Vagina (tissue), 2 donors: ENCODE results near the gene SPRED3. TPM values are rescaled to one million over a fixed set of nuclear protein-coding genes. Genes with fewer than 3 reads are reported as not detected.

Source experiments
- DNase-seq, 2 donors: peaks; one replicate each; pipeline ENCODE4 v3.0.0-alpha.2; 2017; ENCODE audit errors: extremely low spot score in 2 of 2
- H3K27ac ChIP-seq: fragments of 200-600 bp; sonication (generic); one replicate; pipeline ENCODE4 v1.5.1; 2019
- H3K27me3 ChIP-seq: fragments of 200-600 bp; sonication (generic); one replicate; pipeline ENCODE4 v1.5.1; 2019
- H3K36me3 ChIP-seq, 2 donors: fragments of 200-600 bp; sonication (generic); one replicate each; pipeline ENCODE4 v1.5.1; 2017 to 2019
- H3K4me1 ChIP-seq: fragments of 200-600 bp; sonication (generic); one replicate; pipeline ENCODE4 v1.5.1; 2019
- H3K4me3 ChIP-seq, 2 donors: fragments of 200-600 bp; sonication (generic); 1 replicate in 1 of 2; 2 replicates in 1 of 2; pipeline ENCODE4 v1.5.1; 2016 to 2019
- H3K9me3 ChIP-seq: fragments of 200-600 bp; sonication (generic); one replicate; pipeline ENCODE4 v1.5.1; 2019
- POLR2A ChIP-seq, 2 donors: fragments of 450-650 bp; IDR thresholded peaks; one replicate each; pipeline ENCODE4 v1.6.1; 2017; ENCODE audit warnings: antibody characterized with exemption in 2 of 2, mild to moderate bottlenecking in 2 of 2, moderate library complexity in 2 of 2
- POLR2AphosphoS5 ChIP-seq, 2 donors: sonication (generic); formaldehyde crosslinking; IDR thresholded peaks; one replicate each; pipeline ENCODE4 v1.9.0; 2017; ENCODE audit warnings: antibody characterized with exemption in 2 of 2, mild to moderate bottlenecking in 2 of 2, low read depth in 1 of 2; ENCODE audit not compliant: insufficient read depth in 1 of 2
- intact Hi-C: fragments of 100-400 bp; cut with DNase I; formaldehyde crosslinking; loops from one replicate; pipeline ENCODE4 v1.15.1; 2023
- total RNA-seq: library from RNA; depleted of rRNA; stranded (reverse); fragments of >200 nt; gene quantifications from one replicate; pipeline ENCODE4 v1.2.3, GENCODE V29; 2016
- TF ChIP-seq, protein P1 (sequence below), 3 experiments: fragments of 450-650 bp in 2 of 3; fragments of 200-600 bp in 1 of 3; sonication (generic) in 1 of 3; IDR thresholded peaks; one replicate each; pipeline ENCODE4 v1.5.1; 2017 to 2019; ENCODE audit warnings: antibody characterized with exemption in 3 of 3, mild to moderate bottlenecking in 2 of 3, moderate library complexity in 2 of 3

Gene SPRED3
- total RNA-seq, 1 donor from 2014 or later: 0.49 TPM

DNA sequence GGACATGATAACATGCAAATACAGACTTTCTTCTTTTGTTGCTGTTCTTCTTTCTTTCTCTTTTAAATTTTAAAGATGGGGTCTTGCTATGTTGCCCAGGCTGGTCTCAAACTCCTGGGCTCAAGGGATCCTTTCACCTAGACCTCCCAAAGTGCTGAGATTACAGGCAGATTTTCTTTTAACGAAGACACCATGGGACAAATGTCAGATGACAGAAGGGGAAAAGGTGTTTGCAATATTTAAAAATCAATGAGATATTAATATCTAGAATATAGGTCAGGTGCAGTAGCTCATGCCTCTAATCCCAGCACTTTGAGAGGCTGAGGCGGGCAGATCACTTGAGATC, 41.3 kb downstream of the SPRED3 start:
- Histone ChIP-seq H3K27me3 (no peaks in the 10 kb centered on the region), H3K27ac (no peak overlapping the region), H3K36me3 (no peaks in the 10 kb centered on the region), H3K4me1 (no peaks in the 10 kb centered on the region), H3K9me3 (no peaks in the 10 kb centered on the region), H3K4me3 (no peak overlapping the region)
- intact Hi-C loops: no loop called here
- TF ChIP-seq POLR2AphosphoS5 (IDR thresholded peaks at IDR 0.05; ENCODE audit: insufficient read depth in 1 of 2, low read depth in 1 of 2) (no peak), POLR2A (IDR thresholded peaks at IDR 0.05) (no peak)
- TF ChIP-seq, protein P1, sequence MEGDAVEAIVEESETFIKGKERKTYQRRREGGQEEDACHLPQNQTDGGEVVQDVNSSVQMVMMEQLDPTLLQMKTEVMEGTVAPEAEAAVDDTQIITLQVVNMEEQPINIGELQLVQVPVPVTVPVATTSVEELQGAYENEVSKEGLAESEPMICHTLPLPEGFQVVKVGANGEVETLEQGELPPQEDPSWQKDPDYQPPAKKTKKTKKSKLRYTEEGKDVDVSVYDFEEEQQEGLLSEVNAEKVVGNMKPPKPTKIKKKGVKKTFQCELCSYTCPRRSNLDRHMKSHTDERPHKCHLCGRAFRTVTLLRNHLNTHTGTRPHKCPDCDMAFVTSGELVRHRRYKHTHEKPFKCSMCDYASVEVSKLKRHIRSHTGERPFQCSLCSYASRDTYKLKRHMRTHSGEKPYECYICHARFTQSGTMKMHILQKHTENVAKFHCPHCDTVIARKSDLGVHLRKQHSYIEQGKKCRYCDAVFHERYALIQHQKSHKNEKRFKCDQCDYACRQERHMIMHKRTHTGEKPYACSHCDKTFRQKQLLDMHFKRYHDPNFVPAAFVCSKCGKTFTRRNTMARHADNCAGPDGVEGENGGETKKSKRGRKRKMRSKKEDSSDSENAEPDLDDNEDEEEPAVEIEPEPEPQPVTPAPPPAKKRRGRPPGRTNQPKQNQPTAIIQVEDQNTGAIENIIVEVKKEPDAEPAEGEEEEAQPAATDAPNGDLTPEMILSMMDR (IDR thresholded peaks at IDR 0.05): no peak
- DNase-seq: no peak

DNA sequence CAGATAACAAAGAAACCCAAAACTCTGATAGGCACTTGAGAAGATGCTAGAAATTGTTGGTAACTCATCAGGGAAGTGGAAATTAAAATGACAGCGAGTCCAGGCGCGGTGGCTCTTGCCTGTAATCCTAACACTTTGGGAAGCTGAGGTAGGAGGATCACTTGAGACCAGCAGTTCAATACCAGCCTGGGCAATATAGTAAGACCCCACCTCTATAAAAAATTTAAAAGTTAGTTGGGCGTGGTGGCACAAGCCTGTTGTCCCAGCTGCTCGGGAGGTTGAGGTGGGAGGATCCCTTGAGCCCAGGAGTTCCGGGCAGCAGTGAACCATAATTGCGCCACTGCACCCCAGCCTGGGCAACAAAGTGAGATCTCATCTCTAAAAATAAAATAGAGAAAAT, 42.4 kb downstream of the SPRED3 start:
- Histone ChIP-seq H3K9me3 (no peaks in the 10 kb centered on the region), H3K4me3 (no peak overlapping the region), H3K27me3 (no peaks in the 10 kb centered on the region), H3K4me1 (no peaks in the 10 kb centered on the region), H3K27ac (no peak overlapping the region), H3K36me3 (no peaks in the 10 kb centered on the region)
- TF ChIP-seq POLR2A (IDR thresholded peaks at IDR 0.05): no peak
- no peak for TF ChIP-seq POLR2AphosphoS5 (IDR thresholded peaks at IDR 0.05; ENCODE audit: insufficient read depth in 1 of 2, low read depth in 1 of 2)
- TF ChIP-seq, protein P1 (IDR thresholded peaks at IDR 0.05): no peak
- intact Hi-C loops: no loop called here
- no peak for DNase-seq

DNA sequence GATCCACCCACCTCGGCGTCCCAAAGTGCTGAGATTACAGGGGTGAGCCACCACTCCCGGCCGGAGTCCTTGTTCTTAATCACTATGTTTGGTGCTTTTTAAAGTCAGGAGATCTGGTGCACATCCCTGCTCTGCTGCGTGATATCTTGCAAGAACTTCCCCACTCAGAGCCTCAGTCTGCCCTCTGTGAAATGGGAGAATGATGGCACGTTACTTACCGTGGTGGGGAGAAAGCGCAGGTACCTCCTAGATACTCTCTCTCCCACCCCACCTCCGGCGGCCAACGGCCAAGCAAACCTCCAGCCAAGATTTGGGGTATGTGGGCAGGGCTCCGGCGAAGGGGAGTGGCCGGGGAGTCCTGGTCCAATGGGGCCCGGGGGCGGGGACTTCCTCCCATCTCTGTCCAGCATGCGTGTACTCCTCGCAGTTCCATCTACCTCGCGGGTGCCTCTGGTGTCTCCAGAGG, 44.8 kb downstream of the SPRED3 start, which contains the start of gene RYR1:
Gene RYR1, plus strand, starts transcription at position 424 of the 466 bp plus-strand sequence. CDS start 139 bp downstream, outside the sequence.
- no peaks in the 10 kb centered on the region for H3K27me3 ChIP-seq
- no peak within 1 kb of the TSS for H3K4me3 ChIP-seq
- no peak for DNase-seq
- no peaks in the 10 kb centered on the region for H3K36me3 ChIP-seq
- no peak within 1 kb of the TSS for H3K27ac ChIP-seq
- no peaks in the 10 kb centered on the region for H3K4me1 ChIP-seq
- H3K9me3 ChIP-seq: no peaks in the 10 kb centered on the region
- TF ChIP-seq POLR2AphosphoS5 (IDR thresholded peaks at IDR 0.05; ENCODE audit: insufficient read depth in 1 of 2, low read depth in 1 of 2) (no peak), POLR2A (IDR thresholded peaks at IDR 0.05) (no peak)
- TF ChIP-seq, protein P1 (IDR thresholded peaks at IDR 0.05): no peak
- intact Hi-C loops: no loop called here

DNA sequence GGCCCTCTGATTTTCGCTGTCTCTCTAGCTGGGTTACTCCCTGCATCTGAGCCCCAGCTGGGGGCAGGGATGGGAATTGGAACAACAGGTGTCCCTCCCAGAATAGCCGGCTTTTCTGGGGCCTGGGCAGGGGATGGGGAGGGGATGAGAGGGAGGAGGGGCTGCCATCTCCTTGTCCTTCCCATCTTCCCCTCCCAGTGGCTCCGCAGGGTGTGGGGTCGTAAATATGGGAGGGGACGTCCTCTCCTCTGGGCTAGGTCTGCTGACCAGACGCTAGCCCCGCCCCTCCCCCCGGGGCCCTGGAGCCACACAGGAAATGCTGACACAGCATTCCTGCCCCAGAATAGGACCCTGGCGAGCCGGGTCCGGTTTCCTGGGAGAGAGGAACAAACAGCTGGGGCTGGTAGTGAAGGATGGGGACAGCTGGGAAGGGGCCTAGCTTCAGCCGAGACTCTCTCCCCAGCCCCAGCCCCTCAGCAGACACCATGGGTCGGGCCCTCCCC, 46.1 kb downstream of the SPRED3 start:
- Histone ChIP-seq H3K36me3 (no peaks in the 10 kb centered on the region), H3K4me1 (no peaks in the 10 kb centered on the region), H3K4me3 (no peak overlapping the region), H3K9me3 (no peaks in the 10 kb centered on the region), H3K27me3 (no peaks in the 10 kb centered on the region), H3K27ac (no peak overlapping the region)
- TF ChIP-seq, protein P1 (IDR thresholded peaks at IDR 0.05): no peak
- TF ChIP-seq POLR2A (IDR thresholded peaks at IDR 0.05) (no peak), POLR2AphosphoS5 (IDR thresholded peaks at IDR 0.05; ENCODE audit: insufficient read depth in 1 of 2, low read depth in 1 of 2) (no peak)
- intact Hi-C loops: no loop called here
- DNase-seq: no peak

DNA sequence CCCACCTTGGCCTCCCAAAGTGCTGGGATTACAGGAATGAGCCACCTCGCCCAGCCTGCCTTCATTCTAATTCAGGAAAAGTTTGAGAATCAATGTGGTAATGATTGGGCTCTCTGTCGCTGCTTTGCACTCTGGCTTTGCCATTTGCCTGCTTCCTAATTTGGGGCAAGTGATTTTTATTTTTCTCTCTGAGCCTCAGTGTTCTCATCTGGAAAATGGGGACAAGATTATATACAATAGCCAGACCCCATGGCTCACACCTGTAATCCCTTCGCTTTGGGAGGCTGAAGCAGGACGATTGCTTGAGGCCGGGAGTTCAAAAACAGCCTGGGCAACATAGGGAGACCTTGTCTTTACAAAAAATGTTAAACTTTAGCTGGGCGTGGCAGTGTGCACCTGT, 48.8 kb downstream of the SPRED3 start:
- H3K9me3 ChIP-seq: no peaks in the 10 kb centered on the region
- TF ChIP-seq, protein P1 (IDR thresholded peaks at IDR 0.05): no peak
- no peak for TF ChIP-seq POLR2AphosphoS5 (IDR thresholded peaks at IDR 0.05; ENCODE audit: insufficient read depth in 1 of 2, low read depth in 1 of 2)
- TF ChIP-seq POLR2A (IDR thresholded peaks at IDR 0.05): no peak
- H3K36me3 ChIP-seq: no peaks in the 10 kb centered on the region
- intact Hi-C loops: no loop called here
- no peaks in the 10 kb centered on the region for H3K4me1 ChIP-seq
- no peaks in the 10 kb centered on the region for H3K27me3 ChIP-seq
- H3K4me3 ChIP-seq: no peak overlapping the region
- no peak for DNase-seq
- no peak overlapping the region for H3K27ac ChIP-seq
